Measurements from ENCODE around the gene BNIPL.

The BNIPL gene

DNA sequence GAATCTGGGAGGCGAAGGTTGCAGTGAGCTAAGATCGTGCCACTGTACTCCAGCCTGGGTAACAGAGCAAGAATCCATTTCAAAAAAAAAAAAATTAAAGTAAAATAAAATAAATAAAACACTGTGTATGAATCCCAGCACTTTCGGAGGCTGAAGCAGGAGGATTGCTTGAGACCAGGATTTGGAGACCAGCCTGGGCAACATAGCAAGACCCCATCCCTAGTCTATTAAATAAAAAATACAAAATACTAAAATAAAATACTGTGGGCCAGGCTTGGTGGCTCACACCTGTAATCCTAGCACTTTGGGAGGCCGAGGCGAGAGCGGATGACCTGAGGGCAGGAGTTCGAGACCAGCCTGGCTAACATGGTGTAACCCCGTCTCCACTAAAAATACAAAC lies 4.2 kb upstream of the BNIPL start:
- no peak overlapping the region for H3K4me2 ChIP-seq (ENCODE audit: low read length, poor library complexity, severe bottlenecking)
- H3K4me1 ChIP-seq (ENCODE audit: control insufficient read depth, insufficient read depth, low read depth, low read length): peaks cover 1% of the 10 kb centered on the region
- H3K27me3 ChIP-seq (ENCODE audit: control insufficient read depth in 1 of 2, insufficient read depth in 1 of 2, low read length in 2 of 2): no peaks in the 10 kb centered on the region
- H3K79me1 ChIP-seq (replicated peaks; ENCODE audit: low read length, poor library complexity, severe bottlenecking): peaks cover 2% of the 10 kb centered on the region
- no peak overlapping the region for H3K9ac ChIP-seq (ENCODE audit: low read length)
- peaks cover 39 to 59% of the 10 kb centered on the region in 2 experiments for H3K36me3 ChIP-seq (ENCODE audit: control insufficient read depth in 1 of 2, insufficient read depth in 2 of 2, low read depth in 1 of 2, low read length in 2 of 2)
- H3K18ac ChIP-seq (ENCODE audit: low read depth in 1 of 2, low read length in 2 of 2): no peak overlapping the region
- H3K23ac ChIP-seq (ENCODE audit: low read length in 2 of 2): no peak overlapping the region
- WGBS: 97% methylated on average over 5 of the region's 8 CpGs
- H3K9me3 ChIP-seq (ENCODE audit: control insufficient read depth, low read length): no peaks in the 10 kb centered on the region
- no peak for DNase-seq
- no peak overlapping the region for H2AK5ac ChIP-seq (ENCODE audit: low read length, severe bottlenecking)
- H3K4ac ChIP-seq (ENCODE audit: low read depth in 1 of 2, low read length in 2 of 2): no peak overlapping the region
- no peak overlapping the region for H3K14ac ChIP-seq (ENCODE audit: low read length in 2 of 2)
- H3K4me3 ChIP-seq (ENCODE audit: insufficient read depth in 1 of 2, low read depth in 1 of 2, low read length in 2 of 2): no peak overlapping the region
- H2AFZ ChIP-seq (ENCODE audit: low read depth, low read length): no peak overlapping the region
- H2BK12ac ChIP-seq (ENCODE audit: low read length in 2 of 2): no peak overlapping the region
- H2BK5ac ChIP-seq (ENCODE audit: low read depth, low read length, poor library complexity, severe bottlenecking): no peak overlapping the region
- no peak overlapping the region for H4K8ac ChIP-seq (ENCODE audit: low read length)
- no peak overlapping the region for H4K91ac ChIP-seq (ENCODE audit: low read length)
- H2BK120ac ChIP-seq (ENCODE audit: low read depth, low read length): no peak overlapping the region
- no peak overlapping the region for H2BK15ac ChIP-seq (ENCODE audit: low read depth, poor library complexity, severe bottlenecking)
- no peak overlapping the region for H3K27ac ChIP-seq (ENCODE audit: low read length, poor library complexity, severe bottlenecking)

- no peak overlapping the region for H3K9ac ChIP-seq (ENCODE audit: low read length)
- H3K4me2 ChIP-seq (ENCODE audit: low read length, poor library complexity, severe bottlenecking): no peak overlapping the region
- H4K8ac ChIP-seq (ENCODE audit: low read length): no peak overlapping the region
- no peak overlapping the region for H3K23ac ChIP-seq (ENCODE audit: low read length in 2 of 2)
- H3K14ac ChIP-seq (ENCODE audit: low read length in 2 of 2): no peak overlapping the region
- H3K4me1 ChIP-seq (ENCODE audit: control insufficient read depth, insufficient read depth, low read depth, low read length): no peaks in the 10 kb centered on the region
- no peak overlapping the region for H2AFZ ChIP-seq (ENCODE audit: low read depth, low read length)
- H4K91ac ChIP-seq (ENCODE audit: low read length): no peak overlapping the region
- no peak for DNase-seq
- no peak overlapping the region for H3K4me3 ChIP-seq (ENCODE audit: insufficient read depth in 1 of 2, low read depth in 1 of 2, low read length in 2 of 2)
- peaks cover 27 to 35% of the 10 kb centered on the region in 2 experiments for H3K36me3 ChIP-seq (ENCODE audit: control insufficient read depth in 1 of 2, insufficient read depth in 2 of 2, low read depth in 1 of 2, low read length in 2 of 2)
- no peak overlapping the region for H3K4ac ChIP-seq (ENCODE audit: low read depth in 1 of 2, low read length in 2 of 2)
- H3K9me3 ChIP-seq (ENCODE audit: control insufficient read depth, low read length): no peaks in the 10 kb centered on the region
- no peak overlapping the region for H2AK5ac ChIP-seq (ENCODE audit: low read length, severe bottlenecking)
- no peak overlapping the region for H3K27ac ChIP-seq (ENCODE audit: low read length, poor library complexity, severe bottlenecking)
- H3K27me3 ChIP-seq (ENCODE audit: control insufficient read depth in 1 of 2, insufficient read depth in 1 of 2, low read length in 2 of 2): no peaks in the 10 kb centered on the region
- no peak overlapping the region for H2BK120ac ChIP-seq (ENCODE audit: low read depth, low read length)
- H3K79me1 ChIP-seq (replicated peaks; ENCODE audit: low read length, poor library complexity, severe bottlenecking): peaks cover 2% of the 10 kb centered on the region
- 90% methylated on average over 2 of the region's 3 CpGs for WGBS
- H2BK5ac ChIP-seq (ENCODE audit: low read depth, low read length, poor library complexity, severe bottlenecking): no peak overlapping the region
- no peak overlapping the region for H2BK15ac ChIP-seq (ENCODE audit: low read depth, poor library complexity, severe bottlenecking)
- H2BK12ac ChIP-seq (ENCODE audit: low read length in 2 of 2): no peak overlapping the region
- no peak overlapping the region for H3K18ac ChIP-seq (ENCODE audit: low read depth in 1 of 2, low read length in 2 of 2)
Measured at GRCh38 chr1:151035167-151035566, 1.2 kb upstream of the BNIPL start.

DNA sequence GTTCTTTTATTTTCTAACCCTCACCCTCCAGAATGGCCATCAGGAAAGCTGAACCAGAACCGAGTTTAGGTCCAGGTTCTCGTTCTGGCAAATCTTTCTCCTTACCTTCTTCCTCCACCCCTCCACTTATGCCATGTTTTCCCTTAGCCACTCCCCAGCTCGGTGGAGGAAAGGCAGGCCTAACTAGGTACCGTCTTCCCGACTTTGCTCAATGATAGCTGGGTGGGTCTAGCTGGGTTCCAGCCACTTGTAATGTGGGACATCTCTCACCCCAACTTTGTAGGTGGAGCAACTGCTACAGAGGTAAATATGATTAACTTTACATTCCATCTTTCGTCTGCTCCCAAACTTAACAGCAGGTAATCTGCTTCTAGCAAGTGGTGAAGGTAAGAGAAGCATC lies 646 bp downstream of the BNIPL start:
- no peaks in the 10 kb centered on the region for H3K4me1 ChIP-seq (ENCODE audit: control insufficient read depth, insufficient read depth, low read depth, low read length)
- no peak overlapping the region for H3K4me3 ChIP-seq (ENCODE audit: insufficient read depth in 1 of 2, low read depth in 1 of 2, low read length in 2 of 2)
- H3K4ac ChIP-seq (ENCODE audit: low read depth in 1 of 2, low read length in 2 of 2): no peak overlapping the region
- no peak overlapping the region for H2BK5ac ChIP-seq (ENCODE audit: low read depth, low read length, poor library complexity, severe bottlenecking)
- H3K4me2 ChIP-seq (ENCODE audit: low read length, poor library complexity, severe bottlenecking): no peak overlapping the region
- no peak overlapping the region for H4K91ac ChIP-seq (ENCODE audit: low read length)
- H2BK15ac ChIP-seq (ENCODE audit: low read depth, poor library complexity, severe bottlenecking): no peak overlapping the region
- H3K27me3 ChIP-seq (ENCODE audit: control insufficient read depth in 1 of 2, insufficient read depth in 1 of 2, low read length in 2 of 2): no peaks in the 10 kb centered on the region
- no peak overlapping the region for H3K23ac ChIP-seq (ENCODE audit: low read length in 2 of 2)
- no peaks in the 10 kb centered on the region for H3K9me3 ChIP-seq (ENCODE audit: control insufficient read depth, low read length)
- H2AFZ ChIP-seq (ENCODE audit: low read depth, low read length): no peak overlapping the region
- H3K79me1 ChIP-seq (replicated peaks; ENCODE audit: low read length, poor library complexity, severe bottlenecking): peaks cover 2% of the 10 kb centered on the region
- H3K9ac ChIP-seq (ENCODE audit: low read length): no peak overlapping the region
- H4K8ac ChIP-seq (ENCODE audit: low read length): no peak overlapping the region
- no peak overlapping the region for H3K14ac ChIP-seq (ENCODE audit: low read length in 2 of 2)
- H2BK120ac ChIP-seq (ENCODE audit: low read depth, low read length): no peak overlapping the region
- no peak overlapping the region for H3K18ac ChIP-seq (ENCODE audit: low read depth in 1 of 2, low read length in 2 of 2)
- no peak overlapping the region for H3K27ac ChIP-seq (ENCODE audit: low read length, poor library complexity, severe bottlenecking)
- 83% methylated on average over 5 of the region's 6 CpGs for WGBS
- H3K36me3 ChIP-seq (ENCODE audit: control insufficient read depth in 1 of 2, insufficient read depth in 2 of 2, low read depth in 1 of 2, low read length in 2 of 2): peaks cover 21 to 27% of the 10 kb centered on the region in 2 experiments
- H2AK5ac ChIP-seq (ENCODE audit: low read length, severe bottlenecking): no peak overlapping the region
- H2BK12ac ChIP-seq (ENCODE audit: low read length in 2 of 2): no peak overlapping the region
- no peak for DNase-seq

DNA sequence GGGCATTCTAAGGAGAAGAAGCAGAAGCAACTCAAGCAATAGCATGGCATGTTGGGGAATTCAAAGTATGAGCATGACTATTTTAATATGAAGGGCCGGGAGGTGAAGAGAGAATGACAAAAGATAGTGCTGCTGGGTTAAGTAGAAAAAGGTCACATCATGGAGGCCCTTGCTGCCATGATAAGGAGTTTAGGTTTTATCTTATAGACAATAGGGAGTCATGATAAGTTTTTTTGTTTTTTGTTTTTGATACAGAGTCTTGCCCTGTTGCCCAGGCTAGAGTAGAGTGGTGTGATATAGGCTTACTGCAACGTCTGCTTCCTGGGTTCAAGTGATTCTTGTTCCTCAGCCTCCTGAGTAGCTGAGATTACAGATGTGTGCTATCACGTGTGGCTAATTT lies 3.1 kb downstream of the BNIPL start:
- Histone ChIP-seq H4K91ac (ENCODE audit: low read length) (no peak overlapping the region), H3K14ac (ENCODE audit: low read length in 2 of 2) (no peak overlapping the region), H3K4ac (ENCODE audit: low read depth in 1 of 2, low read length in 2 of 2) (no peak overlapping the region), H3K18ac (ENCODE audit: low read depth in 1 of 2, low read length in 2 of 2) (no peak overlapping the region), H3K27ac (ENCODE audit: low read length, poor library complexity, severe bottlenecking) (no peak overlapping the region), H2AFZ (ENCODE audit: low read depth, low read length) (no peak overlapping the region), H2BK120ac (ENCODE audit: low read depth, low read length) (no peak overlapping the region), H3K27me3 (ENCODE audit: control insufficient read depth in 1 of 2, insufficient read depth in 1 of 2, low read length in 2 of 2) (no peaks in the 10 kb centered on the region), H4K8ac (ENCODE audit: low read length) (no peak overlapping the region), H3K4me1 (ENCODE audit: control insufficient read depth, insufficient read depth, low read depth, low read length) (no peaks in the 10 kb centered on the region), H3K79me1 (replicated peaks; ENCODE audit: low read length, poor library complexity, severe bottlenecking) (peaks cover 2% of the 10 kb centered on the region), H3K9ac (ENCODE audit: low read length) (no peak overlapping the region), H2BK15ac (ENCODE audit: low read depth, poor library complexity, severe bottlenecking) (no peak overlapping the region), H2BK5ac (ENCODE audit: low read depth, low read length, poor library complexity, severe bottlenecking) (no peak overlapping the region), H3K23ac (ENCODE audit: low read length in 2 of 2) (no peak overlapping the region), H2AK5ac (ENCODE audit: low read length, severe bottlenecking) (no peak overlapping the region), H3K9me3 (ENCODE audit: control insufficient read depth, low read length) (no peaks in the 10 kb centered on the region), H2BK12ac (ENCODE audit: low read length in 2 of 2) (no peak overlapping the region), H3K4me3 (ENCODE audit: insufficient read depth in 1 of 2, low read depth in 1 of 2, low read length in 2 of 2) (no peak overlapping the region), H3K4me2 (ENCODE audit: low read length, poor library complexity, severe bottlenecking) (no peak overlapping the region), H3K36me3 (ENCODE audit: control insufficient read depth in 1 of 2, insufficient read depth in 2 of 2, low read depth in 1 of 2, low read length in 2 of 2) (peaks cover 11 to 17% of the 10 kb centered on the region in 2 experiments)
- DNase-seq: no peak
- 86% methylated on average over 3 of the region's 3 CpGs for WGBS

Data from mesenchymal stem cell (in vitro differentiated cells and primary cell).